HCT116 (cell line): ENCODE measurements around the gene AQP6.

Experiments used
- ELF1 ChIP-seq: IDR thresholded peaks from 2 replicates; pipeline ENCODE4 v1.6.1; 2012; ENCODE audit warnings: low read depth, borderline replicate concordance
- ZFX ChIP-seq: fragments of 450-650 bp; IDR thresholded peaks from 2 replicates; pipeline ENCODE4 v1.6.1; 2017
- ZNF274 ChIP-seq: fragments of 200-500 bp; sonication (Bioruptor generic); IDR thresholded peaks from 2 replicates; pipeline ENCODE4 v1.6.1; 2014; ENCODE audit warnings: mild to moderate bottlenecking, low read depth, low read length, inconsistent platforms
- TF ChIP-seq, protein P1 (sequence below), 3 experiments: fragments of 200-600 bp in 1 of 3; sonication (generic) in 1 of 3; IDR thresholded peaks in 2 of 3; conservative IDR thresholded peaks in 1 of 3; 2 replicates each; pipeline ENCODE4 v1.5.1; 2012 to 2017; ENCODE audit warnings: low read depth in 2 of 3, low read length in 2 of 3, antibody characterized with exemption in 1 of 3, borderline replicate concordance in 1 of 3, control low read depth in 1 of 3, mild to moderate bottlenecking in 1 of 3, mixed read lengths in 1 of 3, mixed run types in 1 of 3, moderate library complexity in 1 of 3; ENCODE audit not compliant: insufficient read depth in 1 of 3

DNA sequence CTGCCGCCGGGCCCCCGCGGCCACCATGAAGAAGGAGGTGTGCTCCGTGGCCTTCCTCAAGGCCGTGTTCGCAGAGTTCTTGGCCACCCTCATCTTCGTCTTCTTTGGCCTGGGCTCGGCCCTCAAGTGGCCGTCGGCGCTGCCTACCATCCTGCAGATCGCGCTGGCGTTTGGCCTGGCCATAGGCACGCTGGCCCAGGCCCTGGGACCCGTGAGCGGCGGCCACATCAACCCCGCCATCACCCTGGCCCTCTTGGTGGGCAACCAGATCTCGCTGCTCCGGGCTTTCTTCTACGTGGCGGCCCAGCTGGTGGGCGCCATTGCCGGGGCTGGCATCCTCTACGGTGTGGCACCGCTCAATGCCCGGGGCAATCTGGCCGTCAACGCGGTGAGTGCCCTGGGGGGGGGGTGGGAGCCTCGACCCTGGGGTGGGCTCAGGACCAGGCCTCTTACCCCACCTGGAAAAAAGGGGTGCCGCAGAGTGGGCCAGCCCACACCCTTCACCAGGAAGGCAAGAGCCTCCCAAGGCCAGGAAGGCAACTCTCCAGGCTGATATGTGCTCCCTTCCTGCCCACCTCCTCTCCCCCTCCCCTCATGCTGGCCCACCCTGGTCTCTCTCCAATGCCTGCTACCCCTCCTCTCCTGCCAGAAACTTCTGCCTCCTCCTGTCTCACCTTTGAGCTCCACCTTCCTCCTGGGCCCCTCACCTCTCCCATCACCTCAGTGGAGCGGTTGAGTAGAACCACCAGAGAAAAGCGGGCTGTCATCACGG is 10.6 kb upstream of the AQP6 start:
- TF ChIP-seq, protein P1, sequence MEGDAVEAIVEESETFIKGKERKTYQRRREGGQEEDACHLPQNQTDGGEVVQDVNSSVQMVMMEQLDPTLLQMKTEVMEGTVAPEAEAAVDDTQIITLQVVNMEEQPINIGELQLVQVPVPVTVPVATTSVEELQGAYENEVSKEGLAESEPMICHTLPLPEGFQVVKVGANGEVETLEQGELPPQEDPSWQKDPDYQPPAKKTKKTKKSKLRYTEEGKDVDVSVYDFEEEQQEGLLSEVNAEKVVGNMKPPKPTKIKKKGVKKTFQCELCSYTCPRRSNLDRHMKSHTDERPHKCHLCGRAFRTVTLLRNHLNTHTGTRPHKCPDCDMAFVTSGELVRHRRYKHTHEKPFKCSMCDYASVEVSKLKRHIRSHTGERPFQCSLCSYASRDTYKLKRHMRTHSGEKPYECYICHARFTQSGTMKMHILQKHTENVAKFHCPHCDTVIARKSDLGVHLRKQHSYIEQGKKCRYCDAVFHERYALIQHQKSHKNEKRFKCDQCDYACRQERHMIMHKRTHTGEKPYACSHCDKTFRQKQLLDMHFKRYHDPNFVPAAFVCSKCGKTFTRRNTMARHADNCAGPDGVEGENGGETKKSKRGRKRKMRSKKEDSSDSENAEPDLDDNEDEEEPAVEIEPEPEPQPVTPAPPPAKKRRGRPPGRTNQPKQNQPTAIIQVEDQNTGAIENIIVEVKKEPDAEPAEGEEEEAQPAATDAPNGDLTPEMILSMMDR (IDR thresholded peaks at IDR 0.05 in 2 of 3, conservative IDR thresholded peaks at IDR 0.05 in 1 of 3; ENCODE audit: borderline replicate concordance in 1 of 3, insufficient read depth in 1 of 3, low read depth in 2 of 3, low read length in 2 of 3), result no peak
- no peak for TF ChIP-seq ZNF274
- no peak for TF ChIP-seq ZFX
- no peak for TF ChIP-seq ELF1
